Sigmoid colon (tissue), 7 donors: ENCODE results near the gene MBOAT7. TPM values are rescaled to one million over a fixed set of nuclear protein-coding genes. Genes with fewer than 3 reads are reported as not detected.
"Not testable (repeated sequence)": the region's sequence is repeated elsewhere in the genome, so short reads cannot be mapped to it uniquely, and the experiment has no call there.

Experiments
- DNase-seq: peaks from one replicate; pipeline ENCODE4 v3.0.0-alpha.2; 2019
- H3K27ac ChIP-seq, 4 donors: fragments of 200-600 bp; sonication (generic); one replicate each; pipeline ENCODE4 v1.5.1; 2016 to 2019; ENCODE audit warnings: mild to moderate bottlenecking in 1 of 4
- H3K27me3 ChIP-seq, 3 donors: fragments of 200-600 bp; sonication (generic); one replicate each; pipeline ENCODE4 v1.5.1; 2019; ENCODE audit warnings: mild to moderate bottlenecking in 1 of 3
- H3K36me3 ChIP-seq, 4 donors: fragments of 200-600 bp; sonication (generic); one replicate each; pipeline ENCODE4 v1.5.1; 2016 to 2019
- H3K4me1 ChIP-seq, 4 donors: fragments of 200-600 bp; sonication (generic); one replicate each; pipeline ENCODE4 v1.5.1; 2017 to 2019
- H3K4me3 ChIP-seq, 4 donors: fragments of 200-600 bp; sonication (generic); one replicate each; pipeline ENCODE4 v1.5.1; 2017 to 2019; ENCODE audit warnings: mild to moderate bottlenecking in 2 of 4, moderate library complexity in 1 of 4
- H3K9me3 ChIP-seq, 4 donors: fragments of 200-600 bp in 3 of 4; sonication (generic) in 3 of 4; one replicate each; pipeline versions ENCODE4 v1.5.1 to v1.6.1; 2013 to 2019
- CTCF ChIP-seq, 4 experiments: fragments of 450-650 bp in 3 of 4; fragments of 200-600 bp in 1 of 4; IDR thresholded peaks; one replicate each; pipeline ENCODE4 v1.5.1; 2016 to 2019; ENCODE audit warnings: antibody characterized with exemption in 4 of 4, mild to moderate bottlenecking in 3 of 4, moderate library complexity in 2 of 4
- EP300 ChIP-seq, 4 donors: sonication (generic); formaldehyde crosslinking; IDR thresholded peaks; one replicate each; pipeline ENCODE4 v1.6.1; 2017; ENCODE audit warnings: antibody characterized with exemption in 4 of 4
- POLR2A ChIP-seq, 2 donors: fragments of 450-650 bp; IDR thresholded peaks; one replicate each; pipeline ENCODE4 v1.6.1; 2016; ENCODE audit warnings: antibody characterized with exemption in 2 of 2, mild to moderate bottlenecking in 2 of 2, moderate library complexity in 2 of 2
- POLR2AphosphoS5 ChIP-seq, 4 donors: sonication (generic); formaldehyde crosslinking; IDR thresholded peaks; one replicate each; pipeline ENCODE4 v1.6.1; 2017; ENCODE audit warnings: antibody characterized with exemption in 4 of 4
- WGBS, 2 donors: extraction: QIAGEN DNeasy Blood & Tissue Kit; methylation state at CpG; one replicate each; pipeline ENCODE4 v1.1.7; 2013; 5-methylcytosine and 5-hydroxymethylcytosine counted together
- intact Hi-C: fragments of 100-400 bp; cut with DNase I; formaldehyde crosslinking; loops from one replicate; pipeline ENCODE4 v1.15.1; 2023
- polyA plus RNA-seq, 3 donors: library from polyadenylated mRNA; stranded (reverse); fragments of 200-250 nt; gene quantifications; one replicate each; pipeline ENCODE4 v1.2.3, GENCODE V29; 2013
- total RNA-seq, 4 donors: library from RNA; depleted of rRNA; stranded (reverse); fragments of >200 nt; gene quantifications; one replicate each; pipeline ENCODE4 v1.1.0, GENCODE V29; 2016
- donor health status: healthy with polysubstance abuse.
- donor health status: Bipolar disorder and iron deficiency.
- donor health status: healthy.

The MBOAT7 gene
- total and polyA plus RNA-seq, 7 donors: 15.0 to 79.7 (median 29.3) TPM

GRCh38 chr19:54207983-54208783 lies 18.8 kb upstream of the MBOAT7 start:
- peak; percentile 89 for DNase-seq
- H3K4me3 ChIP-seq: no peak overlapping the region
- peak; percentile 7 to 51 (median 26) for TF ChIP-seq POLR2AphosphoS5 (IDR thresholded peaks at IDR 0.05)
- no peak for TF ChIP-seq CTCF (IDR thresholded peaks at IDR 0.05)
- TF ChIP-seq EP300 (IDR thresholded peaks at IDR 0.05): peak in 2 of 4 donors; percentile 28 to 68
- peak in 1 of 2 donors; percentile 18 for TF ChIP-seq POLR2A (IDR thresholded peaks at IDR 0.05)
- no peaks in the 10 kb centered on the region for H3K27me3 ChIP-seq
- H3K36me3 ChIP-seq: peaks cover 25 to 54% (median 36%) of the 10 kb centered on the region in 4 donors
- intact Hi-C loops: loop anchor here (10.0 kb wide), 1 partner anchor 257 kb away; the partner anchor contains the start of gene LENG9
- WGBS, 2 donors: 49 to 69% methylated on average over 18 of the region's 18 CpGs
- peaks cover 0 to 71% (median 57%) of the 10 kb centered on the region in 4 donors for H3K4me1 ChIP-seq
- H3K9me3 ChIP-seq: no peaks in the 10 kb centered on the region
- H3K27ac ChIP-seq: peak overlapping the region; percentile 65 to 76 (median 76)

GRCh38 chr19:54207676-54207982 lies 18.2 kb upstream of the MBOAT7 start:
- peaks cover 30 to 60% (median 41%) of the 10 kb centered on the region in 4 donors for H3K36me3 ChIP-seq

GRCh38 chr19:54207193-54207592 lies 17.8 kb upstream of the MBOAT7 start:
- peaks cover 31 to 64% (median 45%) of the 10 kb centered on the region in 4 donors for H3K36me3 ChIP-seq
- peaks cover 0 to 81% (median 67%) of the 10 kb centered on the region in 4 donors for H3K4me1 ChIP-seq
- 71 to 77% methylated on average over 23 of the region's 23 CpGs for WGBS, 2 donors
- H3K27me3 ChIP-seq, DNase-seq, H3K9me3 ChIP-seq, H3K4me3 ChIP-seq: not testable (repeated sequence)
- peak overlapping the region in 3 of 4 donors; percentile 39 to 66 (median 61) for H3K27ac ChIP-seq
- intact Hi-C loops: loop anchor here (10.0 kb wide), 1 partner anchor 258 kb away; the partner anchor contains the start of gene LENG9

More at GRCh38 chr19:54207676-54207982, 18.2 kb upstream of the MBOAT7 start:
- H3K4me3 ChIP-seq: no peak overlapping the region
- no peaks in the 10 kb centered on the region for H3K9me3 ChIP-seq
- H3K27ac ChIP-seq: peak overlapping the region in 3 of 4 donors; percentile 39 to 66 (median 61)
- peaks cover 0 to 77% (median 63%) of the 10 kb centered on the region in 4 donors for H3K4me1 ChIP-seq
- 50 to 73% methylated on average over 5 of the region's 5 CpGs for WGBS, 2 donors
- intact Hi-C loops: loop anchor here (10.0 kb wide), 1 partner anchor 257 kb away; the partner anchor contains the start of gene LENG9
- H3K27me3 ChIP-seq: no peaks in the 10 kb centered on the region
- TF ChIP-seq EP300 (IDR thresholded peaks at IDR 0.05) (no peak), POLR2A (IDR thresholded peaks at IDR 0.05) (no peak), POLR2AphosphoS5 (IDR thresholded peaks at IDR 0.05) (no peak), CTCF (IDR thresholded peaks at IDR 0.05) (no peak)
- DNase-seq: no peak

- Histone ChIP-seq H3K27ac (peak overlapping the region in 3 of 4 donors; percentile 39 to 66 (median 61)), H3K4me3 (no peak overlapping the region), H3K4me1 (peaks cover 0 to 85% (median 71%) of the 10 kb centered on the region in 4 donors), H3K36me3 (peaks cover 31 to 68% (median 45%) of the 10 kb centered on the region in 4 donors), H3K27me3 (no peaks in the 10 kb centered on the region), H3K9me3 (no peaks in the 10 kb centered on the region)
- 80 to 82% methylated on average over 13 of the region's 13 CpGs for WGBS, 2 donors
- TF ChIP-seq POLR2AphosphoS5 (IDR thresholded peaks at IDR 0.05): no peak
- TF ChIP-seq POLR2A (IDR thresholded peaks at IDR 0.05): no peak
- TF ChIP-seq EP300 (IDR thresholded peaks at IDR 0.05): no peak
- no peak for TF ChIP-seq CTCF (IDR thresholded peaks at IDR 0.05)
- DNase-seq: no peak
- intact Hi-C loops: loop anchor here (10.0 kb wide), 1 partner anchor 258 kb away; the partner anchor contains the start of gene LENG9
Observed at GRCh38 chr19:54206831-54207177, 17.4 kb upstream of the MBOAT7 start.
